ENCODE measurements around the gene TTC9B.

GRCh38 chr19:40193587-40193849, 24.7 kb downstream of the TTC9B start:
- TF ChIP-seq CTCF (IDR thresholded peaks at IDR 0.05 in 4 of 5, conservative IDR thresholded peaks at IDR 0.05 in 1 of 5) (no peak), POLR2A (IDR thresholded peaks at IDR 0.05) (no peak)

Measured in gastrocnemius medialis (tissue), 4 donors.